Myocyte (in vitro differentiated cells): ENCODE measurements around the gene ASMTL. TPM values are rescaled to one million over a fixed set of nuclear protein-coding genes. Genes with fewer than 3 reads are reported as not detected.
"Not testable (repeated sequence)": the region's sequence is repeated elsewhere in the genome, so short reads cannot be mapped to it uniquely, and the experiment has no call there.

Source experiments
- DNase-seq: peaks from one replicate; pipeline ENCODE4 v3.0.0-alpha.2; 2012; ENCODE audit warnings: low read depth
- total RNA-seq: library from RNA; depleted of rRNA; stranded (reverse); fragments of >200 nt; gene quantifications from 2 replicates; pipeline ENCODE4 v1.2.3, GENCODE V29; 2014

Gene ASMTL
- total RNA-seq, 1 donor from 2014 or later, result 18.8 TPM

DNA sequence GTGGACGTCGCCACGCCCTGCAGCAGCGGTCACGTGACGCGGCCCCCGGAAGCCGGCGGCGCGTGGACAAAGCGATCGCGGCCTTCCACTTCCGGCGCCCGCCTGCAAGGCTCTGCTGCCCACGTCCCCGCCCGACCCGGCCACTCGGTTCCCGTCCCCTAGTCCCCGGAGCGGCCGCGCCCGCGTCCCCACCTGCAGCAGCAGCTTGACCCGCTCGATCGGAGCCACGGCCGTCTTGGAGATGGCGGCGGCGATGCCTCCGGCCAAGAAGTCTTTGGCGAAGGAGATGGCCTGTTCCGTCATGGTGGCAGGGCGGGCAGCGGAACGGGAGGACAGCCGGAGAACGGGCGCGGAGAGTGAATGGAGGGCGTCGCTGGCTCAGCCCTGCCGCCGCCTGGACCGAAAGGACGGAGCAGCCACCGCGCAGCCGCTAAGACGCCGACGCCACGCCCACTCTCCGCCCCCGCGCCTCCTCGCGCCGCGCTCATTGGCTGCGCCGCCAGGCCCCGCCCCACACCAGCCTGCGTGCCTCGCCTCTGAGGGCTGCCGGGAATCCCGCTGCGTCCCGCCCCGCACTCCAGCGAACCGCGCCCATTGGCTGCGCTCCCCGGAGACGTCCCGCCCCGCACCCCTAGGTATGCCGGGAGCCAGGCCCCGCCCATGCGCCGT is 60.9 kb downstream of the ASMTL start, which contains the start of gene SLC25A6:
SLC25A6 (minus strand) TSS at position 407 of the 669 bp plus-strand sequence; CDS start at position 303, 104 bp downstream.
- peak; percentile 98 for DNase-seq

DNA sequence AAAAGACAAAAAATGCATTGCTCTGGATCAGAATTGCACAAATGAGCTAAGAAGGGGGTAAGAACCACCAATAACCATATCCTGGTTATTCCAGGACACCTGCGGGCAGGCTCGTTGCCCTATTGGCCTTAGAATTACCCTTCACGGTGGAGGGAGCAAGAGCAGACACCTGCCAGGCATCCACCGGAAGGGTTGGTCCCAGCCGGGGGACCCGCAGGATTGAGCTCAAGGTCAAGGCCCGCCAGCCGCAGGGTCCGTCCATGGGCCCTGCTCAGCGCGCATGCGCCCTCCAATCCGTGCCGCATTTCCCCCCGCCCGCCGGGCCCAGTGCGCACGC is 61.4 kb downstream of the ASMTL start:
- DNase-seq, result peak; percentile 88

DNA sequence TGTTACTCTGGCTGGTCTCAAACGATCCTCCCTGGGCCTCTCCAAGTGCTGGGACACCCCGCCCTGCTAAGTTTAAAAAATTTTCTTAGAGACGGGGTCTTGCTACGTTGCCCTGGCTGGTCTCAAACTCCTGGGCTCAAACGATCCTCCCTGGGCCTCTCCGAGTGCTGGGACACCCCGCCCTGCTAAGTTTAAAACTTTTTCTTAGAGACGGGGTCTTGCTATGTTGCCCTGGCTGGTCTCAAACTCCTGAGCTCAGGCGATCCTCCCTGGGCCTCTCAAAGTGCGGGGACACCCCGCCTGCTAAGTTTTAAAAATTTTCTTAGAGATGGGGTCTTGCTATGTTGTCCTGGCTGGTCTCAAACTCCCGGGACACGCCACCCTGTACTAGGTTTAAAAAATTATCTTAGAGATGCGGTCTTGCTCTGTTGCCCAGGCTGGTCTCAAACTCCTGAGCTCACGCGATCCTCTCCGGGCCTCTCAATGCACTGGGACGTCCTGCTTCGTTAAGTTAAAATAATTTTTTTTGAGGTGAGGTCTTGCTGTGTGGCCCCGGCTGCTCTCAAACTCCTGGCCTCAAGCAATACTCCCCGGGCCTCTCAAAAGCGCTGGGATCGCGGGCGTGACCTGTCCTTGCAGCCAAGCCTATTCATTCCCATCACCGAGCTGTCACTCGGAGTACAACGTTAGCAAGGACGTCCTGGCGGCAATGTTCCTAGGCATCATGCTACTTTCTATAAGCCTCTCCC is 61.9 kb downstream of the ASMTL start:
- no peak for DNase-seq

DNA sequence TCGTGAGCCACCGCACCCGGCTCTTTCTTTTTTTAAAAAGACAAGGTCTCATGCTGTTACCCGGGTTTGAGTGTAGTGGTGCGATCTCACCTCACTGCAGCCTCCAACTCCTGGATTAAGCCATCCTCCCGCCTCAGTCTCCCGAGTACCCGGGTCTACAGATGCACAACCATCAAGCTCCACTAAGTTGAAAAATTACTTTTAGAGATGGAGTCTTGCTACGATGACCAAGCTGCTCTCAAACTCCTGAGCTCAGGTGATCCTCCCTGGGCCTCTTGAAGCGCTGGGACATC is 62.8 kb downstream of the ASMTL start:
- no peak for DNase-seq

DNA sequence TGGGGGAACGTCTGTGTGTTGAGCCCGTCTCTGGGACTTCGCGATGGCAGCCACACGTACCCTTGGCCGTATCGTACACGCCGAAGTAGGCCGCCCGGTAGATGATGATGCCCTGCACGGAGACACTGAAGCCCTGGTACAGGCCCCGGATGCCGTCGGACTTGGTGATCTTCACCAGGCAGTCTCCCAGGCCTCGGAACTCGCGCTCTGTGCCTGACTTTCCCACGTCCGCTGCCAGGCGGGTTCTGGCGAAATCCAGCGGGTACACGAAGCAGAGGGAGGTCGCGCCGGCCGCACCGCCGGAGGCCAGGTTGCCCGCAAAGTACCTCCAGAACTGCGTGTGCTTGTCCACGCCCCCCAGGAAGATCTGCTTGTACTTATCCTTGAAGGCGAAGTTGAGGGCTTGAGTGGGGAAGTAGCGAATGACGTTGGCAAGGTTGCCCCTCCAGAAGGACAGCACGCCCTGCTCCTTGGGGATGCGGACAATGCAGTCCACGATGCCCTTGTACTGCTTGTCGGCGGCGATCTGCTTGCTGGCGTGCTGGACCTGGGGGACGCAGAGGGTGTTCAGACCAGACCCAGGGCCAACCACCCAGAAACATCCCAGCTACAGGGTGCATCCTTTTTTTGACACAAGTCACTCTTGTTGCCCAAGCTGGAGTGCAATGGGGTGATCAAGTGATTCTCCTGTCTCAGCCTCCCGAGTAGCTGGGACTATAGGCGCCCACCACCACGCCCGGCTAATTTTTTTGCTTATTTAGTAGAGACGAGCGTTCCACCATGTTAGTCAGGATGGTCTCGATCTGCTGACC is 63.3 kb downstream of the ASMTL start:
- no peak for DNase-seq

DNA sequence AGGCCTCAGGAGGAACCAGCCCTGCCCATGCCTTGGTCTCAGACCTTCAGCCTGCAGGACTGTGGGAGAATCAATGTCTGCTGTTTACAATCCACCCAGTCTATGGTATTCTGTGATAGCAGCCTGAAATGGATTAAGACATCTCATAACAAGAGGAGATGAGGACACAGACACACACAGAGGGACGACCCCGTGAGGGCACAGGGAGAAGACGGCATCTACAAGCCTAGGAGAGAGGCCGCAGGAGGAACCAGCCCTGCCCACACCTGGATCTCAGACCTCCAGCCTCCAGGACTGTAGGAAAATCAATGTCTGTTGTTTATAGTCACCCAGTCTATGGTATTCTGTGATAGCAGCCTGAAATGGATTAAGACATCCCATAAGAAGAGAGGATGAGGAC is 64.1 kb downstream of the ASMTL start:
- DNase-seq, result no peak

DNA sequence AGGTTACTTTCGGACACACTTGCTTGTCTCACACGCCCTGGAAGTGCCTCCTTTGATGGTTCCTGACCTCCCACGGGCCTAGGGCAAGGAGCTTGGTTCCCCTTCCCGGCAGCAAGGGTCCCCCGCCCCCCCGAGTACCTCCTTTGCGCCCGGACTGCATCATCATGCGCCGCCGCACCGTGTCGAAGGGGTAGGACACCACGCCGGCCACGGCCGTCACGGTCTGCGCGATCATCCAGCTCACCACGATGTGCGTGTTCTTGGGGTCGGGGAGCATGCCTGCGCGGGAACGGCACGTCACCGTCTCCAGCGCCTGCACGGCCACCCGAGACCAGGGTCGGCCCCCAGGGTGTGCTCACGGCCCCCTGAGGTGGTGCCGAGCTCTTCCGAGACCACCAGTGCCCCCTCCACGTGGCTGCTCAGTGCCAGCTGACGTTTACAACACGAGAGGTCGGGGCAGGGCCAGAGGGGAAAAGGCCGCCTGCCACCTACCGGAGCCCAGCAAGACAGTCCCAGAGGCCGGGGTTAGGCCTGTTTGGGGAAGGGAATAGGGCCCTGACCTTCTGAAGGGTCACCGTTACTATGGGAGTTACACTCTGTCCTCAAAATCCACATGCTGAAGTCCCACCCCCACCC is 65.5 kb downstream of the ASMTL start:
- no peak for DNase-seq

DNA sequence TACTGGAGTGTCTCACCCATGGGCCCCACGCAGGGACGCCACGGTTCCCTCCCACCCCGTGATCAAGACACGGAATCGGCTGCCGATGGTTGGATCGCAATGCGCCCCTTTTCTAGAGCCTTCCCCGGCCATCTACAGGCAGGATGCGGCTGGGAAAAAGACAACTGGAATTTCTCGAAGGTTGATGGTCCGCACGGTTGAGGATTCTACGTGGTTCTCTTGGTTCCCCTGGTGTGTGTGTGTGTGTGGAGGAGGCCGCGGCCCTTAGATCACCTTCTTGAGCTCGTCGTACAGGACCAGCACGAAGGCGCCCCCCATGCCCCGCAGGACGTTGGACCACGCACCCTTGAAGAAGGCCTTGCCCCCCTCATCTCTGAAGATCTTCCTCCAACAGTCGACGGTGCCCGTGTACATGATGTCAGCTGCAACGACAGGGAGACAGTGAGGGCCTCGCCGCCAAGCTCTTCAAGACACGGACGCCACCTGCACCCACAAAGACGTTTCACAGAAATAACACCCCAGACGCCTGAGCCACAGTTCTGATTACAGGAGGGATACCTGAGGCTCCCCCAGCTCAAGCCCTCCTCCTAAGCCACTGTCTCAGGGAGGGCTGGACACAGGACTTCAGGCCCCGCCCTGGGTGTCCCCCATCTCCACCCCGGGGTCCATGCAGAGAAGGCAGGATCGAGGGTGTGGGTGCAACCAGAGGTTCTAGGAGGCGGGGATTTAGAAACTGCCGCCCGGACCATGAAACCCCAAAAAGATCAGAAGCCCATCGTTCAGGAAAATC is 66.2 kb downstream of the ASMTL start:
- DNase-seq, result no peak

DNA sequence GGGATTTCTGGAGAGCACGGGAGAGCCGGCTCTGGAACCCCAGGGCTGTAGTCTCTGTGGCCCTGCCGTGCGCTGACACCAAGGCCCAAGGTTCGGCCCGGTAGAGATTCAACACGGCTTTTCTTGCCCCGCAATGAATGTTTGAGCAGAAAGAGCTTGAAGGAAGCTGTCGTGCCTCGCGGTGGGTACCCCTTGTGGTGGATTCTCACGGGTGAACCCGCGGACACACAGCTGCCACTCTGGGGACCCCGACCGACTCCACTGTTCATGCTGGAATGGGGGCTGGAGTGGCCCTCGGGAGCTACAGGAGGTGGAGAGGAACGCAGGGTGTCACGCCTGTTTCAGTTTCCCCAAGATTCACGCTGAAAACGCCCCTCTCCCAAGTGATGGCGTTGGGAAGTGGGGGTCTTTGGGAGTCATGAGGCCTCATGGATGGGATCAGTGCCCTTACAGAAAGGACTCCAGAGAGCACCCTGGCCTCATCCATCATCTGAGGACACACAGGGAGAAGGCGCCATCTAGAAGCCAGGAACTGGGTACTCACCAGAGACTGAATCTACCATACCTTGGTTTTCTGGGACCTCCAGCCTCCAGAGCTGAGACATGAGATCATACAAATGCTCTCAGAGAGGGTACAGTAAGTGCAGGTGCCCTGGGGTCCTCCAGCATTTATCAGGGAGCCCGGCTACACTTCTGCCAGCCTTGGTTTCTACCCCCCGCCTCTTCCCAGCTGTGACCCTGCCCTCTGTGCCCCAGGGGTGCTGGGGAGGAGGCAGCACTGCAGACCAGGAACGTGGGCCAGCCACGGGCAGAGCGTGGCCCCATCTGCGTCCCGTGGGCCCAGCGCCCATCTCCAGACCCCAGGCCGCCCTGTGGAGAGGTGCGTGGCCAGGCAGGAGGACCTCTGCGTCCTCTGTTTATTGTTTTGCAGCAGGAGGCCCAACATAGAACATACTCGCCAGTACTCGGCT is 67.2 kb downstream of the ASMTL start:
- DNase-seq, result no peak

DNA sequence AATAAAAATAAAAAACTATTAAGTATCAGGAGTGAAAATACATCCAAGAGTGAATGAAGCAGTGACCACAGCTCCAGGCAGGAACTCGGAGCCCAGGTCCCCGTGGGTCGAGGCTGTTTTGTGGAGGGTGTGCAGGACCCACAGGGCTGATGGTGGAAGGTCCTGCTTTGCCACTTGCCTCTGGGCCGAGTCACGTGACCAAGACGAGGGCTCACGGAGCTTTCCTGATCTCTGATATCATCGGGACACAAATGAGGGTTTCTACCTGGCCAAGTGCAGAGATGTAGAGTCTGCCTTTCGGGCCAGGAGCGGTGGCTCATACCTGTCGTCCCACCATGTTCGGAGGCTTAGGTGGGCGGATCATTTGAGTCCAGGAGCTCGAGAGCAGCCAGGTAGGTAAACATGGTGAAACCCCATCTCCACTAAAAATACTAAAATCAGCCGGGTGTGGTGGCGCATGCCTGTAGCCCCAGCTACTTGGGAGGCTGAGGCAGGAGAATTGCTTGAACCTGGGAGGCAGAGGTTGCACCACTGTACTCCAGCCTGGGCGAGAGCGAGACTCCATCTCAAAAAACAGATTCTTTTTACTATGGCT is 68.0 kb downstream of the ASMTL start:
- no peak for DNase-seq

DNA sequence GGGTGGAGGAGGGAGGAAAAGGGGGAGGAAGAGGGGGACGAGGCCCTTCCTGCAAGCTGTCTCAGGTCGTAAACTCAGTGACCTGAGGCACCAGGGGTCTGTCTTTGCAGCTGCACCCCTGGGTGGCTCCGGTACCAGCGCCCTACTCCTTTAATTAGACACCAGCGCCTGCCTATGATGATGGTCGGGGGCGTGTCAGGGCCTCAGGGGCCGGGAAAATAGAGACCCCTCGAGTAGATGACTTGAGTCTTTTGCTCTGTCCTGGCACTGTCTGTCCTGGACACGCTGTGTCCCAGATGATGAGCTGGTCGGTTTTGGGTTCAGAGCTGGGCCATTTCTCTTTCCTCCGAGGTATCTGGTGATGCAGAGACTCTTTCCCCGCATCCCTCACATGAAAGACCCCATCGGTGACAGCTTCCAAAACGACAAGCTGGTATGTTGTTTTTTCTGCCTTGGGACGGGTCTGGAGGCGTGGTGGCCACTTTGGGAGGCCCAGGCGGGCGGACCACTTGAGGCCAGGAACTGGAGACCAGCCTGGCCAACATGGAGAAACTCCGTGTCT is 72.0 kb downstream of the ASMTL start:
- peak; percentile 8 for DNase-seq

DNA sequence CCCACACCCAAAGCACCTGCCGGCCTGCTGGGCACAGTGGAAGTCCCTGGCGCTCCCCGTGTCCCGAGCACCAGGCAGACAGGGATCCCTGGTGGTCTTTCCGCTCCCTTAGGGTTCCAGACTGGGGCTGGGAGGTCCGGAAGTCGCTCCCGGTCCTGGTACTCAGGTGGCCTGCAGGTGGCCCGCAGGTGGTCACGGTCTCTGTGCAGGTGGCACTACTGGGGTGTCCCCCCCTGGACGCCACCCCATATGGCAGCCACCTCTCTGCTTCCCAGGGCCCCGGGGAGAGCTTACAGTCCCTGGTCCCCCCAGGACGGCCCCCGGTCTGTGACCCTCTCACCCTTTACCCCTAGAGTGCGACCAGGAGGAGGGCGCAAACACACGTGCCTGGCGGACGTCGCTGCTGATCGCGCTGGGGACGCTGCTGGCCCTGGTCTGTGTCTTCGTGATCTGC is 74.4 kb downstream of the ASMTL start:
- DNase-seq, result no peak

DNA sequence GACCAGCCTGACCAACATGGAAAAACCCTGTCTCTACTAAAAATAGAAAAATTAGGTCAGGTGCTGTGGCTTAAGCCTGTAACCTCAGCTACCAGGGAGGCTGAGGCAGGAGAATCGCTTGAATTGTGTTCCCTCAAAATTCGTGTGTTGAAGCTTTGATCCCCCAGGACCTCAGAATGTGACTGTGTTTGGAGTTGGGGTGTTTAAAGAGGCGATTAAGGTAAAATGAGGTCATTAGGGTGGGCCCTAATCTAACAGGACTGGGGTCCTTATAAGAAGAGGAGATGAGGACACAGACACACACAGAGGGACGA is 84.4 kb downstream of the ASMTL start:
- no peak for DNase-seq

DNA sequence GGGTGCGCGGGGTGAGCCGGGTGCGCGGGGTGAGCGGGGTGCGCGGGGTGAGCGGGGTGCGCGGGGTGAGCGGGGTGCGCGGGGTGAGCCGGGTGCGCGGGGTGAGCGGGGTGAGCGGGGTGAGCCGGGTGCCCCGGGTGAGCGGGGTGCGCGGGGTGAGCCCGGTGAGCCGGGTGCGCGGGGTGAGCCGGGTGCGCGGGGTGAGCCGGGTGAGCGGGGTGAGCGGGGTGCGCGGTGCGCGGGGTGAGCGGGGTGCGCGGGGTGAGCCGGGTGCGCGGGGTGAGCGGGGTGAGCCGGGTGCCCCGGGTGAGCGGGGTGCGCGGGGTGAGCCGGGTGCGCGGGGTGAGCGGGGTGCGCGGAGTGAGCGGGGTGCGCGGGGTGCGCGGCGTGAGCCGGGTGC is 86.3 kb downstream of the ASMTL start:
- not testable (repeated sequence) for DNase-seq

DNA sequence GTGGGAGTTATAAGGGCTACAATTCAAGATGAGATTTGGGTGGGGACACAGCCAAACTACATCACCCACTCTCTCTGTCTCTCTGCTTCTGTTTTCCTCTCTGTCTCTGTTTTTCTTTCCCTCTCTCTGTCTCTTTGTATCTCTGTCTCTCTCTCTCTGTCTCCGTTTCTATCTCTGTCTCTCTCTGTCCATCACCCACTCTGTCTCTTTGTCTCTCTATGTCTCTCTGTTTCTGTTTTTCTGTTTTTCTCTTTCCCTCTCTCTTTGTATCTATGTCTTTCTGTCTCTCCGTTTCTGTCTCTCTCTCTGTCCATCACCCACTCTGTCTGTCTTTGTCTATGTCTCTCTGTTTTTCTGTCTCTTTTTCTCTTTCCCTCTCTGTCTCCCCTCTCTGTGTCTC is 90.8 kb downstream of the ASMTL start:
- no peak for DNase-seq

DNA sequence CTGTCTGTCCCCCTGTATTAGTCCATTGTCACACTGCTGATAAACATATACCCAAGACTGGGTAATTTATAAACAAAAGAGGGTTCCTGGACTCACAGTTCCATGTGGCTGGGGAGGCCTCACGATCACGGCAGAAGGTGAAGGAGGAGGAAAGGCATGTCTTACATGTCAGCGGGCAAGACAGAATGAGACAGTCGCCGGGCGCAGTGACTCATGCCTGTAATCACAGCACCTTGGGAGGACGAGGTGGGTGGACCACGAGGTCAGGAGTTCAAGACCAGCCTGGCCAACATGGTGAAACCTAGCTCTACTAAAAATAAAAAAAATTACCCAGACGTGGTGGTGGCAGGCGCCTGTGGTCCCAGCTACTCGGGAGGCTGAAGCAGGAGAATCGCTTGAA is 91.4 kb downstream of the ASMTL start:
- no peak for DNase-seq

DNA sequence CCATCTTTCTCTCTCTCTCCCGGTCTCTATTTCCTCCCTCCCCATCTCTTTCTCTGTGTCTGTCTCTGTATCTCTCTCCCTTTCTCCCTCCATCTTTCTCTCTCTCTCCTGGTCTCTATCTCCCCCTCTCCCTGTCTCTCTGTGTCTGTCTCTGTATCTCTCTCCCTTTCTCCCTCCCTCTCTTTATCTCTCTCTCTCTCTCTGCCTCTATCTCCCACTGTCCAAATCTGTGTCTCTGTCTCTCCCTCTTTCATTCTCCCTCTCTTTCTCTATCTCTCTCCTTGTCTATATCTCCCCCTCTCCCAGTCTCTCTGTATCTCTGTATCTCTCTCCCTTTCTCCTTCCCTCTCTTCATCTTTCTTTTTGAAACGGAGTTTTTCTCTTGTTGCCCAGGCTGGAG is 92.5 kb downstream of the ASMTL start:
- DNase-seq, result no peak

DNA sequence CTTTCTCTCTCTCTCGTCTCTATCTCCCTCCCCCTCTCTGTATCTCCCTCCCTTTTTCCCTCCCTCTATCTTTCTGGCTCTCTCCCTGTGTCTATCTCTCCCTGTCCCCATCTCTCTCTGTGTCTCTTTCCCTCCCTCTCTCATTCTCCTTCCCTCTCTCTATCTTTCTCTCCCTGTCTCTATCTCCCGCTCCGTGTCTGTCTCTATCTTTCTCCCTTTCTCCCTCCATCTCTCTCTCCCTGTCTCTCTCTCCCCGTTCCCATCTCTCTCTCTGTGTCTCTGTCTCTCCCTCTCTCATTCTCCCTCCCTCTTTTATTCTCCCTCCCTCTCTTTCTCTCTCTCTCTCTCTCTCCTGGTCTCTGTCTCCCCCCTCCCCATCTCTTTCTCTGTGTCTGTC is 93.2 kb downstream of the ASMTL start:
- no peak for DNase-seq

DNA sequence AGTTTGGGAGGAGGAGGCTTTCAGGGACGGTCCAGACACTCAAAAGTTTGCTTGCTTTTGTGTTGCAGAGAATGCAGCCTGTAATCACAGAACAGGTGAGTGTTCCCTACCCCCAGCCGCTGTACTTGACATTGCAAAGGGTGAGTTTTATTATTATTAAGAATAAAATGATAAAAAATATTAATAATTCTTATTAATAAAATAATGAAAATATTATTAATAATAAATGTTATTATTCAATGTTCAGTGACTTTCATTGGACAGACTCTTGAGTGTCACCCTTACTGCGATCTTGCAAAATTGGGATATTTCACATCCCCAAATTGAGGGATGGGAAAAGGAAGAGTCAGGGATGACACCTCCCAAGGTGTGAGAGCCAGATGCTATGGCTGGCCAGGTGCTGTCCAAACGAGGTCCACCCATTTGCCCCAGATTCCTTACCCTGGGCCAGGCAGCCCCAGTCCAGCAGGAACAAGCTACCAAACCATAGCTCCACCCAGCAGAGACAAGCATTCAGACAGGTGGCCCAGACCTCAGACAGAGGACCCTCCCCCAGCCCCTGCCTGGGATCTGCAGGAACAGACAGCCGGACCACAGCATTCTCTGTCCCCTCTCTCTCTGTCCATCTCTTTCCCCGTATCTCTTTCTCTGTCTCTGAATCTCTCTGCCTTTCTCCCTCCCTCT is 93.8 kb downstream of the ASMTL start:
- no peak for DNase-seq
